Nephron (organoid): Measurements from ENCODE around the gene PAIP1.

Experiments
- H3K27ac Mint-ChIP-seq, 3 experiments: 2 replicates each; pipeline ENCODE4 v1.8.0; 2020; ENCODE audit warnings: mixed read lengths in 3 of 3, mild to moderate bottlenecking in 2 of 3, moderate library complexity in 1 of 3
- H3K27me3 Mint-ChIP-seq: 2 replicates; pipeline ENCODE4 v1.8.0; 2021; ENCODE audit warnings: low read depth, mild to moderate bottlenecking, moderate library complexity, mixed read lengths
- H3K36me3 Mint-ChIP-seq: 2 replicates; pipeline ENCODE4 v1.8.0; 2020; ENCODE audit warnings: low read depth, mixed read lengths
- H3K4me1 Mint-ChIP-seq: 2 replicates; pipeline ENCODE4 v1.8.0; 2020; ENCODE audit warnings: mixed read lengths
- H3K4me3 Mint-ChIP-seq, 3 experiments: 2 replicates each; pipeline ENCODE4 v1.8.0; 2020; ENCODE audit warnings: mild to moderate bottlenecking in 3 of 3, mixed read lengths in 3 of 3, moderate library complexity in 2 of 3
- H3K9me3 Mint-ChIP-seq: 2 replicates; pipeline ENCODE4 v1.8.0; 2020; ENCODE audit warnings: mixed read lengths
- CTCF ChIP-seq, 3 experiments: fragments of 200-600 bp; sonication (generic); IDR thresholded peaks; one replicate each; pipeline ENCODE4 v1.5.0; 2021; ENCODE audit warnings: antibody characterized with exemption in 3 of 3; ENCODE audit not compliant: unreplicated experiment in 3 of 3

PAIP1 gene

GRCh38 chr5:43484106-43484849 is 72.6 kb downstream of the PAIP1 start:
- H3K36me3 Mint-ChIP-seq: no peaks in the 10 kb centered on the region
- no peaks in the 10 kb centered on the region for H3K27me3 Mint-ChIP-seq
- TF ChIP-seq CTCF (IDR thresholded peaks at IDR 0.05; ENCODE audit: unreplicated experiment in 3 of 3): peak; percentile 75 to 79 (median 79)
- H3K9me3 Mint-ChIP-seq: no peaks in the 10 kb centered on the region
- peak overlapping the region; percentile 97 to 99 (median 98) for H3K4me3 Mint-ChIP-seq
- H3K4me1 Mint-ChIP-seq: peaks cover 17% of the 10 kb centered on the region
- peak overlapping the region; percentile 99 for H3K27ac Mint-ChIP-seq

GRCh38 chr5:43483298-43484105 is 73.4 kb downstream of the PAIP1 start, which contains the start of gene TMEM267:
TSS of gene TMEM267 (minus strand) at chr5:43483865. CDS start at chr5:43453969, 29,896 bp downstream.
- H3K27me3 Mint-ChIP-seq: no peaks in the 10 kb centered on the region
- no peak for TF ChIP-seq CTCF (IDR thresholded peaks at IDR 0.05; ENCODE audit: unreplicated experiment in 3 of 3)
- H3K4me3 Mint-ChIP-seq: peak within 1 kb of the TSS; percentile 97 to 99 (median 98)
- peak within 1 kb of the TSS; percentile 99 for H3K27ac Mint-ChIP-seq
- peaks cover 17% of the 10 kb centered on the region for H3K4me1 Mint-ChIP-seq
- no peaks in the 10 kb centered on the region for H3K9me3 Mint-ChIP-seq
- H3K36me3 Mint-ChIP-seq: no peaks in the 10 kb centered on the region

- Mint-ChIP-seq H3K27me3 (no peaks in the 10 kb centered on the region), H3K4me3 (peak overlapping the region; percentile 97 to 99 (median 98)), H3K27ac (peak overlapping the region; percentile 99), H3K9me3 (no peaks in the 10 kb centered on the region), H3K36me3 (no peaks in the 10 kb centered on the region), H3K4me1 (peaks cover 17% of the 10 kb centered on the region)
- no peak for TF ChIP-seq CTCF (IDR thresholded peaks at IDR 0.05; ENCODE audit: unreplicated experiment in 3 of 3)
These were observed 74.2 kb downstream of the PAIP1 start for GRCh38 chr5:43482490-43483297.
